Upper lobe of left lung (tissue), 6 donors: Measurements from ENCODE around the gene BIN2. TPM values are rescaled to one million over a fixed set of nuclear protein-coding genes. Genes with fewer than 3 reads are reported as not detected.
"Not testable (repeated sequence)": the region's sequence is repeated elsewhere in the genome, so short reads cannot be mapped to it uniquely, and the experiment has no call there.

Experiments
- ATAC-seq, 2 donors: fragments of 200-7000 bp; cut with Tn5 transposase; one replicate each; pipeline ENCODE4 v1.9.1; 2022; ENCODE audit warnings: mild to moderate bottlenecking in 2 of 2, moderate library complexity in 2 of 2; ENCODE audit not compliant: low FRiP score in 2 of 2
- DNase-seq, 2 donors: peaks; one replicate each; pipeline ENCODE4 v3.0.0-alpha.2; 2019 to 2020
- H3K27ac ChIP-seq, 4 donors: fragments of 200-600 bp; sonication (generic); one replicate each; pipeline ENCODE4 v1.5.1; 2016 to 2019
- H3K27me3 ChIP-seq, 4 donors: fragments of 200-600 bp; sonication (generic); one replicate each; pipeline ENCODE4 v1.5.1; 2017 to 2019
- H3K36me3 ChIP-seq, 4 donors: fragments of 200-600 bp; sonication (generic); one replicate each; pipeline ENCODE4 v1.5.1; 2016 to 2019
- H3K4me1 ChIP-seq, 4 donors: fragments of 200-600 bp; sonication (generic); one replicate each; pipeline ENCODE4 v1.5.1; 2018 to 2019
- H3K4me3 ChIP-seq, 4 donors: fragments of 200-600 bp; sonication (generic); one replicate each; pipeline ENCODE4 v1.5.1; 2017 to 2019; ENCODE audit warnings: mild to moderate bottlenecking in 2 of 4, moderate library complexity in 1 of 4
- H3K9me3 ChIP-seq, 4 donors: fragments of 200-600 bp; sonication (generic); one replicate each; pipeline ENCODE4 v1.5.1; 2018 to 2019
- CTCF ChIP-seq, 6 experiments: fragments of 450-650 bp in 4 of 6; fragments of 200-600 bp in 2 of 6; sonication (generic) in 2 of 6; IDR thresholded peaks; one replicate each; pipeline ENCODE4 v1.5.1; 2016 to 2019; ENCODE audit warnings: antibody characterized with exemption in 6 of 6
- EP300 ChIP-seq, 4 donors: sonication (generic); formaldehyde crosslinking; IDR thresholded peaks; one replicate each; pipeline ENCODE4 v1.5.1; 2017; ENCODE audit warnings: antibody characterized with exemption in 4 of 4, control low read depth in 2 of 4
- POLR2A ChIP-seq, 4 donors: fragments of 450-650 bp; IDR thresholded peaks; one replicate each; pipeline ENCODE4 v1.5.1; 2016 to 2017; ENCODE audit warnings: antibody characterized with exemption in 4 of 4, mild to moderate bottlenecking in 2 of 4
- POLR2AphosphoS5 ChIP-seq, 2 donors: sonication (generic); formaldehyde crosslinking; IDR thresholded peaks; one replicate each; pipeline ENCODE4 v1.5.1; 2017; ENCODE audit warnings: antibody characterized with exemption in 2 of 2
- WGBS, 2 donors: methylation state at CpG; one replicate each; pipeline ENCODE4 v1.1.5; 2017 to 2018; 5-methylcytosine and 5-hydroxymethylcytosine counted together
- total RNA-seq, 6 donors: library from RNA; depleted of rRNA in 4 of 6; stranded (reverse); fragments of >200 nt in 4 of 6; gene quantifications; one replicate each; pipeline versions ENCODE4 v1.1.0 to v1.2.1, GENCODE V29; 2016 to 2021
- donor health status: DM: no; HTN: no; CAD: no; lungs with moderate emphysema.
- donor health status: DM: no; HTN: yes; CAD: no; lungs with severe emphysema.

BIN2 gene
- total RNA-seq, 6 donors from 2014 or later, result 16.5 to 54.5 (median 30.6) TPM

- no peaks in the 10 kb centered on the region for H3K27me3 ChIP-seq
- ATAC-seq (no peak), DNase-seq (no peak)
- no peak overlapping the region for H3K27ac ChIP-seq
- no peaks in the 10 kb centered on the region for H3K9me3 ChIP-seq
- 60 to 66% methylated on average over 1 of the region's 1 CpG for WGBS, 2 donors
- TF ChIP-seq POLR2AphosphoS5 (IDR thresholded peaks at IDR 0.05) (no peak), POLR2A (IDR thresholded peaks at IDR 0.05) (no peak), CTCF (IDR thresholded peaks at IDR 0.05) (no peak), EP300 (IDR thresholded peaks at IDR 0.05) (no peak)
- no peaks in the 10 kb centered on the region for H3K4me1 ChIP-seq
- no peak overlapping the region for H3K4me3 ChIP-seq
- peaks cover 0 to 3% (median 0%) of the 10 kb centered on the region in 4 donors for H3K36me3 ChIP-seq
Observed at GRCh38 chr12:51285843-51286242, 38.1 kb downstream of the BIN2 start.

GRCh38 chr12:51281202-51281924 is 42.6 kb downstream of the BIN2 start:
- 85 to 94% methylated on average over 4 of the region's 4 CpGs for WGBS, 2 donors

GRCh38 chr12:51275088-51275487 is 48.9 kb downstream of the BIN2 start:
- no peak overlapping the region for H3K27ac ChIP-seq
- no peak overlapping the region for H3K4me3 ChIP-seq
- peaks cover 4 to 10% (median 8%) of the 10 kb centered on the region in 4 donors for H3K4me1 ChIP-seq
- DNase-seq, result no peak
- no peaks in the 10 kb centered on the region for H3K27me3 ChIP-seq
- no peak for ATAC-seq
- no peaks in the 10 kb centered on the region for H3K36me3 ChIP-seq
- WGBS, 2 donors, result 62 to 67% methylated on average over 1 of the region's 1 CpG
- H3K9me3 ChIP-seq, result no peaks in the 10 kb centered on the region
- TF ChIP-seq CTCF (IDR thresholded peaks at IDR 0.05), result no peak
- TF ChIP-seq POLR2AphosphoS5 (IDR thresholded peaks at IDR 0.05), result no peak
- no peak for TF ChIP-seq EP300 (IDR thresholded peaks at IDR 0.05)
- TF ChIP-seq POLR2A (IDR thresholded peaks at IDR 0.05), result no peak

More at GRCh38 chr12:51281202-51281924, 42.6 kb downstream of the BIN2 start:
- no peaks in the 10 kb centered on the region for H3K9me3 ChIP-seq
- no peaks in the 10 kb centered on the region for H3K4me1 ChIP-seq
- H3K4me3 ChIP-seq, result no peak overlapping the region
- no peak overlapping the region for H3K27ac ChIP-seq
- H3K36me3 ChIP-seq, result peaks cover 0 to 3% (median 0%) of the 10 kb centered on the region in 4 donors
- H3K27me3 ChIP-seq, result no peaks in the 10 kb centered on the region
- ATAC-seq (no peak), DNase-seq (no peak)
- TF ChIP-seq POLR2A (IDR thresholded peaks at IDR 0.05), result no peak
- no peak for TF ChIP-seq EP300 (IDR thresholded peaks at IDR 0.05)
- TF ChIP-seq CTCF (IDR thresholded peaks at IDR 0.05), result no peak
- no peak for TF ChIP-seq POLR2AphosphoS5 (IDR thresholded peaks at IDR 0.05)

GRCh38 chr12:51272810-51273209 is 51.2 kb downstream of the BIN2 start:
- H3K36me3 ChIP-seq, ATAC-seq, H3K4me3 ChIP-seq, DNase-seq, H3K27me3 ChIP-seq, H3K9me3 ChIP-seq, H3K27ac ChIP-seq: not testable (repeated sequence)
- 93 to 94% methylated on average over 7 of the region's 7 CpGs for WGBS, 2 donors
- peaks cover 4 to 25% (median 15%) of the 10 kb centered on the region in 4 donors for H3K4me1 ChIP-seq

GRCh38 chr12:51270951-51271518 is 52.9 kb downstream of the BIN2 start:
- WGBS, 2 donors, result 41 to 46% methylated on average over 9 of the region's 9 CpGs
- Histone ChIP-seq H3K36me3 (no peaks in the 10 kb centered on the region), H3K27me3 (no peaks in the 10 kb centered on the region), H3K4me1 (peaks cover 4 to 31% (median 15%) of the 10 kb centered on the region in 4 donors), H3K4me3 (peak overlapping the region; percentile 69 to 87 (median 83)), H3K27ac (peak overlapping the region; percentile 79 to 85 (median 82)), H3K9me3 (no peaks in the 10 kb centered on the region)
- ATAC-seq, result peak; percentile 20 to 39
- TF ChIP-seq EP300 (IDR thresholded peaks at IDR 0.05), result no peak
- no peak for TF ChIP-seq POLR2A (IDR thresholded peaks at IDR 0.05)
- no peak for TF ChIP-seq CTCF (IDR thresholded peaks at IDR 0.05)
- DNase-seq, result no peak
